HepG2 (cell line): ENCODE measurements around the gene ZNRD2. TPM values are rescaled to one million over a fixed set of nuclear protein-coding genes. Genes with fewer than 3 reads are reported as not detected.

ENCODE experiments used
- FOXA3 ChIP-seq: IDR thresholded peaks from 2 replicates; pipeline ENCODE4 v1.6.1; 2016; ENCODE audit warnings: missing genetic modification reagents, missing compliant biosample characterization
- ISL2 ChIP-seq: sonication (generic); formaldehyde crosslinking; IDR thresholded peaks from 2 replicates; pipeline ENCODE4 v1.5.0; 2020; ENCODE audit warnings: missing genetic modification reagents
- MAFG ChIP-seq: sonication (generic); formaldehyde crosslinking; IDR thresholded peaks from 2 replicates; pipeline ENCODE4 v1.5.1; 2020; ENCODE audit warnings: mild to moderate bottlenecking, missing genetic modification reagents
- PAF1 ChIP-seq: IDR thresholded peaks from 2 replicates; pipeline ENCODE4 v1.6.1; 2016; ENCODE audit warnings: missing genetic modification reagents, missing compliant biosample characterization
- RBFOX2 ChIP-seq: fragments of 200-400 bp; formaldehyde crosslinking; IDR thresholded peaks from 2 replicates; pipeline ENCODE4 v1.6.1; 2017; ENCODE audit warnings: low read depth, mild to moderate bottlenecking, low read length
- SP4 ChIP-seq: sonication (generic); formaldehyde crosslinking; IDR thresholded peaks from 2 replicates; pipeline ENCODE4 v1.8.1; 2023; ENCODE audit warnings: mild to moderate bottlenecking, missing genetic modification reagents
- TOPORS ChIP-seq: sonication (generic); formaldehyde crosslinking; IDR thresholded peaks from 2 replicates; pipeline ENCODE4 v1.8.0; 2023; ENCODE audit warnings: mild to moderate bottlenecking, missing genetic modification reagents
- ZBTB1 ChIP-seq: sonication (generic); formaldehyde crosslinking; IDR thresholded peaks from 2 replicates; pipeline ENCODE4 v1.4.0; 2020; ENCODE audit warnings: missing genetic modification reagents, borderline replicate concordance
- ZFP62 ChIP-seq: sonication (generic); formaldehyde crosslinking; IDR thresholded peaks from 2 replicates; pipeline ENCODE4 v1.4.0; 2020; ENCODE audit warnings: missing genetic modification reagents
- ZNF121 ChIP-seq: sonication (generic); formaldehyde crosslinking; IDR thresholded peaks from 2 replicates; pipeline ENCODE4 v1.5.0; 2020; ENCODE audit warnings: mild to moderate bottlenecking, missing genetic modification reagents
- ZNF234 ChIP-seq: sonication (generic); formaldehyde crosslinking; conservative IDR thresholded peaks from 2 replicates; pipeline ENCODE4 v1.5.1; 2020; ENCODE audit warnings: mild to moderate bottlenecking, missing genetic modification reagents
- ZNF749 ChIP-seq: sonication (generic); formaldehyde crosslinking; IDR thresholded peaks from 2 replicates; pipeline ENCODE4 v1.8.0; 2022; ENCODE audit warnings: mild to moderate bottlenecking, missing genetic modification reagents, moderate library complexity, borderline replicate concordance
- ZNF768 ChIP-seq: sonication (generic); formaldehyde crosslinking; IDR thresholded peaks from 2 replicates; pipeline ENCODE4 v1.4.0; 2020; ENCODE audit warnings: missing genetic modification reagents
- ZNF776 ChIP-seq: sonication (generic); formaldehyde crosslinking; IDR thresholded peaks from 2 replicates; pipeline ENCODE4 v1.4.0; 2020; ENCODE audit warnings: mild to moderate bottlenecking, missing genetic modification reagents
- ZSCAN21 ChIP-seq: sonication (generic); formaldehyde crosslinking; IDR thresholded peaks from 2 replicates; pipeline ENCODE4 v1.8.0; 2022; ENCODE audit warnings: mild to moderate bottlenecking, missing genetic modification reagents, moderate library complexity, borderline replicate concordance
- polyA plus RNA-seq, 8 experiments: library from polyadenylated mRNA; depleted of rRNA in 3 of 8; stranded (reverse) in 7 of 8; unstranded in 1 of 8; fragments of >200 nt; fragmentation: Illumina TruSeq in 4 of 8; extraction: Trizol in 4 of 8; gene quantifications; 2 replicates each; pipeline versions ENCODE4 v1.2.1 to v1.2.3, GENCODE V29; 2011 to 2016; ENCODE audit warnings: low read depth in 4 of 8, missing spikeins in 1 of 8, mixed read lengths in 1 of 8; ENCODE audit not compliant: insufficient read depth in 1 of 8
- total RNA-seq, 5 experiments: library from RNA; depleted of rRNA; stranded (reverse); fragments of >200 nt; fragmentation: Illumina TruSeq; extraction: Trizol; gene quantifications; 2 replicates each; pipeline ENCODE4 v1.2.3, GENCODE V29; 2016; ENCODE audit warnings: low read depth in 1 of 5
- TF ChIP-seq, protein P1 (sequence below): sonication (generic); formaldehyde crosslinking; IDR thresholded peaks from 2 replicates; pipeline ENCODE4 v1.4.0; 2020; ENCODE audit warnings: missing genetic modification reagents, borderline replicate concordance
- TF ChIP-seq, protein P2 (sequence below): sonication (generic); formaldehyde crosslinking; IDR thresholded peaks from 2 replicates; pipeline ENCODE4 v1.5.0; 2020; ENCODE audit warnings: mild to moderate bottlenecking, missing genetic modification reagents, borderline replicate concordance
- TF ChIP-seq, protein P3 (sequence below): IDR thresholded peaks from 2 replicates; pipeline ENCODE4 v1.6.1; 2016; ENCODE audit warnings: low read depth, borderline replicate concordance
- TF ChIP-seq, protein P4 (sequence below): IDR thresholded peaks from 2 replicates; pipeline ENCODE4 v1.6.1; 2018; ENCODE audit warnings: missing genetic modification reagents
- TF ChIP-seq, protein P5 (sequence below): sonication (generic); formaldehyde crosslinking; IDR thresholded peaks from 2 replicates; pipeline ENCODE4 v1.5.0; 2020; ENCODE audit warnings: missing genetic modification reagents

Gene ZNRD2
- total and polyA plus RNA-seq, 2 of the 13 experiments (the other 11 are each of a cell fraction or from before 2014, with no cell fraction given): 29.2 to 34.0 TPM

DNA sequence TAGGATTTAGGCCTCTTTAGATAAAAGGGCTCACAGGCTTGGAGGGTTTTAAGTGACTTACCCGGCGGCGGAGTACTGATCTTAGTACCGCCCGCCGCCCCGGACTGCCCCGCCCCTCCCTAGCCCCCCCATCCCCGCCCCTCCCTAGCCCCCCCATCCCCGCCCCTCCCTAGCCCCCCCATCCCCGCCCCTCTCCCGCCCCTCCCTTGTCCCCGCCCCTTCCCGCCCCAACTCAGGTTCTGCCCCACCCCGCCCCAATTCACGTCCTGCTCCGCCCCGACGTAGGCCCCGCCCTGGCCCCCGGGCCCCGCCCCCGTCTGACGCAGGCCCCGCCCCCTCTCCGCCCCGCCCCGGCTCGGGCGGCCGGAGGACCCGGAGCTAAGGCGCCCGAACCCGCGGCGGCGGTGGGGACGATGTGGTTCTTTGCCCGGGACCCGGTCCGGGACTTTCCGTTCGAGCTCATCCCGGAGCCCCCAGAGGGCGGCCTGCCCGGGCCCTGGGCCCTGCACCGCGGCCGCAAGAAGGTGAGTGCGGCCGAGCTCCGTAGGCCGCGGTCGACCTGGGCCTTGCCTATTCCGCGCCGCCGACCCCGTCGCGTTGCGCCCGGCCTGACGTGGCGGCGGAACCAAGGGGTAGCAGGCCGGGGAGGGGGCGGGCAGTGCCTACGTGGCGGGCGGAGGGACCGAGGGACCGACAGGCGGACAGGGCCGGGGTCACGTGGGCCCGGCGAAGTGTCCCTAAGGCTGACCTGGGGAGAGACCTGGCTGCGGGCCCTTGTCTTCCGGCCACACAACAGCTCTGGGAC is 45.3 kb upstream of the ZNRD2 start, which contains the start of gene SCYL1 (continued):
- TF ChIP-seq, protein P1, sequence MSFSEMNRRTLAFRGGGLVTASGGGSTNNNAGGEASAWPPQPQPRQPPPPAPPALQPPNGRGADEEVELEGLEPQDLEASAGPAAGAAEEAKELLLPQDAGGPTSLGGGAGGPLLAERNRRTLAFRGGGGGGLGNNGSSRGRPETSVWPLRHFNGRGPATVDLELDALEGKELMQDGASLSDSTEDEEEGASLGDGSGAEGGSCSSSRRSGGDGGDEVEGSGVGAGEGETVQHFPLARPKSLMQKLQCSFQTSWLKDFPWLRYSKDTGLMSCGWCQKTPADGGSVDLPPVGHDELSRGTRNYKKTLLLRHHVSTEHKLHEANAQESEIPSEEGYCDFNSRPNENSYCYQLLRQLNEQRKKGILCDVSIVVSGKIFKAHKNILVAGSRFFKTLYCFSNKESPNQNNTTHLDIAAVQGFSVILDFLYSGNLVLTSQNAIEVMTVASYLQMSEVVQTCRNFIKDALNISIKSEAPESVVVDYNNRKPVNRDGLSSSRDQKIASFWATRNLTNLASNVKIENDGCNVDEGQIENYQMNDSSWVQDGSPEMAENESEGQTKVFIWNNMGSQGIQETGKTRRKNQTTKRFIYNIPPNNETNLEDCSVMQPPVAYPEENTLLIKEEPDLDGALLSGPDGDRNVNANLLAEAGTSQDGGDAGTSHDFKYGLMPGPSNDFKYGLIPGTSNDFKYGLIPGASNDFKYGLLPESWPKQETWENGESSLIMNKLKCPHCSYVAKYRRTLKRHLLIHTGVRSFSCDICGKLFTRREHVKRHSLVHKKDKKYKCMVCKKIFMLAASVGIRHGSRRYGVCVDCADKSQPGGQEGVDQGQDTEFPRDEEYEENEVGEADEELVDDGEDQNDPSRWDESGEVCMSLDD: peak; percentile 64; the same call in 1 of the 2 replicates
- TF ChIP-seq, protein P2, sequence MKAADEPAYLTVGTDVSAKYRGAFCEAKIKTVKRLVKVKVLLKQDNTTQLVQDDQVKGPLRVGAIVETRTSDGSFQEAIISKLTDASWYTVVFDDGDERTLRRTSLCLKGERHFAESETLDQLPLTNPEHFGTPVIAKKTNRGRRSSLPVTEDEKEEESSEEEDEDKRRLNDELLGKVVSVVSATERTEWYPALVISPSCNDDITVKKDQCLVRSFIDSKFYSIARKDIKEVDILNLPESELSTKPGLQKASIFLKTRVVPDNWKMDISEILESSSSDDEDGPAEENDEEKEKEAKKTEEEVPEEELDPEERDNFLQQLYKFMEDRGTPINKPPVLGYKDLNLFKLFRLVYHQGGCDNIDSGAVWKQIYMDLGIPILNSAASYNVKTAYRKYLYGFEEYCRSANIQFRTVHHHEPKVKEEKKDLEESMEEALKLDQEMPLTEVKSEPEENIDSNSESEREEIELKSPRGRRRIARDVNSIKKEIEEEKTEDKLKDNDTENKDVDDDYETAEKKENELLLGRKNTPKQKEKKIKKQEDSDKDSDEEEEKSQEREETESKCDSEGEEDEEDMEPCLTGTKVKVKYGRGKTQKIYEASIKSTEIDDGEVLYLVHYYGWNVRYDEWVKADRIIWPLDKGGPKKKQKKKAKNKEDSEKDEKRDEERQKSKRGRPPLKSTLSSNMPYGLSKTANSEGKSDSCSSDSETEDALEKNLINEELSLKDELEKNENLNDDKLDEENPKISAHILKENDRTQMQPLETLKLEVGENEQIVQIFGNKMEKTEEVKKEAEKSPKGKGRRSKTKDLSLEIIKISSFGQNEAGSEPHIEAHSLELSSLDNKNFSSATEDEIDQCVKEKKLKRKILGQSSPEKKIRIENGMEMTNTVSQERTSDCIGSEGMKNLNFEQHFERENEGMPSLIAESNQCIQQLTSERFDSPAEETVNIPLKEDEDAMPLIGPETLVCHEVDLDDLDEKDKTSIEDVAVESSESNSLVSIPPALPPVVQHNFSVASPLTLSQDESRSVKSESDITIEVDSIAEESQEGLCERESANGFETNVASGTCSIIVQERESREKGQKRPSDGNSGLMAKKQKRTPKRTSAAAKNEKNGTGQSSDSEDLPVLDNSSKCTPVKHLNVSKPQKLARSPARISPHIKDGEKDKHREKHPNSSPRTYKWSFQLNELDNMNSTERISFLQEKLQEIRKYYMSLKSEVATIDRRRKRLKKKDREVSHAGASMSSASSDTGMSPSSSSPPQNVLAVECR: peak; percentile 80
- TF ChIP-seq ISL2 (CRISPR knock-in tag) (peak; percentile 51), ZNF121 (CRISPR knock-in tag) (no peak), TOPORS (CRISPR knock-in tag) (0 out of 2 replicates have a peak, but pooled peaks have one; percentile 46), SP4 (CRISPR knock-in tag) (peak; percentile 79), ZBTB1 (CRISPR knock-in tag) (no peak), FOXA3 (CRISPR knock-in tag) (no peak), ZNF776 (CRISPR knock-in tag) (0 out of 2 replicates have a peak, but pooled peaks have one; percentile 33), ZNF749 (CRISPR knock-in tag) (no peak), MAFG (CRISPR knock-in tag) (no peak), RBFOX2 (peak; percentile 83), ZNF234 (no peak), ZSCAN21 (CRISPR knock-in tag) (no peak; the same call in 1 of the 2 replicates), ZFP62 (CRISPR knock-in tag) (no peak), PAF1 (CRISPR knock-in tag) (no peak), ZNF768 (CRISPR knock-in tag) (peak; percentile 81; the same call in 1 of the 2 replicates)
- TF ChIP-seq, protein P3, sequence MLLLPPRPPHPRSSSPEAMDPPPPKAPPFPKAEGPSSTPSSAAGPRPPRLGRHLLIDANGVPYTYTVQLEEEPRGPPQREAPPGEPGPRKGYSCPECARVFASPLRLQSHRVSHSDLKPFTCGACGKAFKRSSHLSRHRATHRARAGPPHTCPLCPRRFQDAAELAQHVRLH (CRISPR knock-in tag): 0 out of 2 replicates have a peak, but pooled peaks have one; percentile 22
- TF ChIP-seq, protein P4, sequence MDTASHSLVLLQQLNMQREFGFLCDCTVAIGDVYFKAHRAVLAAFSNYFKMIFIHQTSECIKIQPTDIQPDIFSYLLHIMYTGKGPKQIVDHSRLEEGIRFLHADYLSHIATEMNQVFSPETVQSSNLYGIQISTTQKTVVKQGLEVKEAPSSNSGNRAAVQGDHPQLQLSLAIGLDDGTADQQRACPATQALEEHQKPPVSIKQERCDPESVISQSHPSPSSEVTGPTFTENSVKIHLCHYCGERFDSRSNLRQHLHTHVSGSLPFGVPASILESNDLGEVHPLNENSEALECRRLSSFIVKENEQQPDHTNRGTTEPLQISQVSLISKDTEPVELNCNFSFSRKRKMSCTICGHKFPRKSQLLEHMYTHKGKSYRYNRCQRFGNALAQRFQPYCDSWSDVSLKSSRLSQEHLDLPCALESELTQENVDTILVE: no peak
- TF ChIP-seq, protein P5, sequence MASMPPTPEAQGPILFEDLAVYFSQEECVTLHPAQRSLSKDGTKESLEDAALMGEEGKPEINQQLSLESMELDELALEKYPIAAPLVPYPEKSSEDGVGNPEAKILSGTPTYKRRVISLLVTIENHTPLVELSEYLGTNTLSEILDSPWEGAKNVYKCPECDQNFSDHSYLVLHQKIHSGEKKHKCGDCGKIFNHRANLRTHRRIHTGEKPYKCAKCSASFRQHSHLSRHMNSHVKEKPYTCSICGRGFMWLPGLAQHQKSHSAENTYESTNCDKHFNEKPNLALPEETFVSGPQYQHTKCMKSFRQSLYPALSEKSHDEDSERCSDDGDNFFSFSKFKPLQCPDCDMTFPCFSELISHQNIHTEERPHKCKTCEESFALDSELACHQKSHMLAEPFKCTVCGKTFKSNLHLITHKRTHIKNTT (CRISPR knock-in tag): no peak
